GM19025 (cell line): ENCODE data around the gene PRDM5.

Experiments
- ATAC-seq: cut with Tn5 transposase; IDR thresholded peaks from one replicate; pipeline ENCODE4 v1.9.1; 2021; ENCODE audit warnings: mild to moderate bottlenecking, low read depth, moderate library complexity; ENCODE audit not compliant: unreplicated experiment

Gene PRDM5

DNA sequence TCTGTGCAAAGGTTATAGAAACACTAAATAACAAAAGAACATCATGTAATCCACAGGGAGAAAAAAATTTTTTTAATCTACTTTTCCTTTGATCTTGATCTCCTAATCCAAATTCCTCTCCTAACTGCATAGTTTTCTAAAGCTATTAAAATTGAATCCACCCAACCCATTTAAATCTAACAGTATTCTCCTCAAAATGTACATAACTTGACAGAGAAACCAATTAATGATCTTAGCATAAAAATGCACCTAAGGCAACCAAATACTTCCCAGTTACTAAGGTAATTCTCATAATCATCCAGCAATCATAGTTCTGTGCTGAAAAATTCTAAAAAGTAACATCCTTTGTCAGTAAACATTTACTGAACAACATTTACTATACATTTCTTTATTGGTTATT is 60.7 kb downstream of the PRDM5 start:
- no peak for ATAC-seq

DNA sequence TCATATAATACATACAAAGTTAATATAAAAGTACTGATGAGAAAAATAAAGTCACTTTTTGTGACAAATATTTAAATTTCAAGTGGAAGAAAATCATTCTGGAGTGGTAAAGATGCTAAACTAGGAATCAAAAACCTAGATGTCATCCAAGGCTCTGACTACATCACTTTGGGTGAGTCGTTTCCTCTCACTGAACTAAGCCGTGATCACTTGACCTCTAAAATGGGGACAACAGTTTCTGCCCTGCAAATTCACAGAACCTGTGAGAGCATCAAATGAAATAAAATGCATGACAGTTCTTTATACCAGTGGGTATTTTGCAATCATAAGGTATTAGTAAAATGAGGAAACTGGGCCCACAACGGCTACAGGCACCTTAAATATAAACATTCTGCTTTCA is 63.8 kb downstream of the PRDM5 start:
- ATAC-seq: no peak

DNA sequence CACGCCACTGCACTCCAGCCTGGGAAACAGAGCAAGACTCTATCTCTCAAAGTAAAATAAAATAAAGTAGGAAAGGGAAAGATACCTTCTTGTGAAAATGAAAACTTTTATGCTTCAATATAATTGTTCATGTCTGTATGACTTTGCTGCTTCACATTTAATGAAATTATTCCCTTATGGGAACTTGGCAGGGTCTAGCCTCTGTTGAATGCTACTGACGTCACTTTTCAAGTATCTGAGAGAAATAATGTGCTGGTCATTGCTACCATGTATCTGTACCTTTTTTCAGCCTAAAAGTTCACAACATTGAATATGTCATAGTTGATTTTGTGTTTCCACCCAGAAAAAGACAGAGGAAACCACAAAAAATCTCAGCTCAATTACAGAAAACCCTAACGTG is 65.2 kb downstream of the PRDM5 start:
- no peak for ATAC-seq

DNA sequence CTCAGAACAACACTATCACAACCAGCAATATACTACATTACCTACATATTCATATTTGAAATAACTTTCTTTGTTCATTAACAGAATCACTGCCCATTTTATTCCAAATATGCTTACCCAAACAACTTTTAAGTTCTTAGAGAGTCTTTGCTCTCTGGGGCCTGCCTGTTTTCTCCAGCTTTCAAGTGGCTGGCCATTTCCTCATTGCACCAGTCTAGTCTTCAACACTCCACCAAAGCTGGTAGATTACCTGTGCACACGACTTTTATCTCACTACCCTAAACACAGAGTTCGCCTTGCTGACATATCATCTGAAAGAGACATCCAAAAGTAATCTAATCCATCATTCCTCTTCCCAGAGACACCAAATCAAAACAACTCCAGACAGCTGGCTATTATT is 66.2 kb downstream of the PRDM5 start:
- ATAC-seq: no peak

DNA sequence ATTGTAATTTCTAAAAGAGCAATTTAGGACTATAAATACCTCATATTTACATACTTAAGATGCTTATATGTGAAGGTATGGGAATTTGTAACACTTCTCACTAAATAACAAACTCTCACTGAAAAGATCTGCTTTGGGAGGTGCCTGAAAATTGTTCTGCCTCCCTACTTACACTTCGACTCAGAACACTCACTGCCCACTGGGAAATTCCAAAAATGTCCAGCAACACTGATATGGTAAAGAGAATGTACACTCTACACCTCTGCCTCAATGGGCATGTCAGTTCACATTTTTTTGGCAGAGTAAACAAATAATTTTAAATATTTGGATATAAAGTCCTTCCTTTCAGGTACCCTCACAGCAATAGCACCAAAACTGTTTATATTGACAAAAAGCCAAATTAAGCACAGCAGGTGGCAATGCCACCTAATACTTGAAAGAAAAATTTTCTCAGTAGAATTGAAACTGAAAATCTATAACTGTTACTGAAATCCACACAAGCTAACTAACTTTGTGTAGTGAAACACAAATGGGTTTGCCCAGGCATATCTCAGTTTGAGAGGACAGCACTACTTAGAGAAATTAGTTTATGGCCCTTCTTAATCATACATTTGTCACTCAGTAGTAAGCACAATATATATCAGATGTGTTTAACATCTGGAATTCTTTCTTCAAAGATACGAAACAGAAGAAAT is 67.1 kb downstream of the PRDM5 start:
- ATAC-seq: peak; percentile 94

DNA sequence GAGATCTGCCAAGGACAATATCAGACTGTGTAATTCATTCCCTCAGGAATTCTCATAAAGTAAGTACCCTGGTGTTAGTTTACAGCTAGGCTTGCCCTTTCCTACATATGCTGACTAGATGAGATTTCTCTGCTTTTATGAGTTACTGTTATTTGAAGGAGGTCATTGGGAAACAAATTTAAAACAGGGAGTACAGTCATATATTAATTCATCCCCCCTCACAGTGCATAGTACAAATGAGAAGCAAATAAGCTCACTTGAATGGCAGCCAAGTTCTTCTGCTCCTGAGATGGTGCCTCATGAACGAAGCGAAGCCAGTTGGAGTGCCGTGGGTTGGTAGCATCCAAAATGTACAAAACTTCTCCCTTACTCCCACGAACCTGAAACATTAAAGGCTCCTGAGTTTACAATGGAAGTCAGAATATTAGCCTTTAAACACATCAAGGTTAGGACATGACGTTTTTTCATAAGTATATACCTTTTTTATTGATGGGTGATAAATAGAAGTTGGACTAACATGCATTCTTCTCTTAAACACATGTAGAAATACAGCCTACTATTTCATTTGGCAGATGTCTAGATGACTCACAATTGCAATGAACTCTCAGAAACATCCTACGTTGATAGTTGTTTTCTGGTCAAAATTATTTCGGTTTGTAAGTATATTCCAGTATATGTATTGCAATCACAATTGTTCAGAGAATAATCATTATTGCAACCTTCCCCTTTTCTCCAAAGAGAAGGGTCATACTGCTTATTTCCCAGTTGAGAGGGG is 69.2 kb downstream of the PRDM5 start:
- no peak for ATAC-seq

DNA sequence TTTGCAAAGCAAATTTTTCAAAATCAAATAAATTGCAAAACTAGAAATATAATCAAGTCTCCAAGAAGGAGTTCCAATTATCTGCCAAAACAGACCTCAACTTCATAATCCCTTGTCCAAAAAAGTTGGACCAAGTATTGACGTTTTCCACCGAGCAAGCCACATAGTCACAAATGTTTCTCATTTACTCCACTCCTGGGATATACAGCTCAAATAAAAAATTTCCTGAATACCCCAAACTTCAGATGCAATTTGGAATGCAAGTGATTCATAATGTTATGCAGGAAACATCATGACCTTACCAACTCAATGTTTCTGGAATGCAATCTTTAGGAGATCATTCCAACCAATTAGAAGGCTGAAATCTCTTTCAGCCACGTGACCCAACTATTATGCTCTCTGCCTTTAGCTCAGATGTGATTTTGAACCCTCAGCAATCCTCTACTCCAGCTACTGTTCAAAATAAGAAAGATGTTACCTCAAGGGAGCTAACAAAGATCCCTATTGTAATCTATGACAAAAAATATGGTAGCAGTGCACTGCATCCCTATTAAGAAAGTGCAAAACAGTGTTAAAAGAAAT is 72.4 kb downstream of the PRDM5 start:
- no peak for ATAC-seq

DNA sequence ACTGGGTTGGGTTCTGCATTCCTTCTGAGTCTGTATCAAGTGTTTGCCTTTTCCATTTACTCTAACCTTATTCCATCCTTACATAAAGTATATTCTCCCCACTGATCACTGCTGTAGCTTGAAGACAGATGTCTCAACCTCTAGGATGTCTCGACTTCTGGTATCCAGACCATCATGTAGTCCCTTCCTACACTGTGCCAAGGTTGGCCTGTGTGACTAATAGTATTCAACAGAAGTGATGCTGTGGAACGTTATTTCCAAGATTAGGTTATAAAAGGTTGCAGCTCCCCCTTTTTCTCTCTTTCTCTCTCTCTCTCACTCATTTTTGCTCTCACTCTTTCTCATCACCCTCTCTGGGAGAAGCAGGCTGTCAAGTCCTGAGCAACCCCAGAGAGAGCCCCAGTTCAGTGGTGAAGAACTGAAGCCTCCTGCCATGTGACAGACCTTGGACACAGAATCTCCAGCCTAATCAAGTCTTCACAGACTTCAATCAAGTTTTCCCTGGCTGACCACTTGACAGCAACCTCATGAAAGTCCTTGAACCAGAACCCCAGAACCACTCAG is 75.4 kb downstream of the PRDM5 start:
- ATAC-seq: no peak

DNA sequence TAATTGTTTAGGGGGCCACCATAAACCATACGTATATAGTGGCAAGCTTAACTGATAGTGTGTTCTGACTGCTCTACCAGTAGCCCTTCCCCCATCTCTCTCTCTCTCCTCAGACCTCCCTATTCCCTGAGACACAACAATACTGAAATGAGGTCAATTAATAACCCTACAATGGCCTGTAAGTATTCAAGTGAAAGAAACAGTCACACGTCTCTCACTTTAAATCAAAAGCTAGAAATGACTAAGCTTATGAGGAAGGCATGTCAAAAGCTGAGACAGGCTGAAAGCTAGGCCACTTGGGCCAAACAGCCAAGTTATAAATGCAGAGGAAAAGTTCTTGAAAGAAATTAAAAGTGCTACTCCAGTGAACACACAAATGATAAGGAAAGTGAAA is 78.0 kb downstream of the PRDM5 start:
- peak; percentile 90 for ATAC-seq

DNA sequence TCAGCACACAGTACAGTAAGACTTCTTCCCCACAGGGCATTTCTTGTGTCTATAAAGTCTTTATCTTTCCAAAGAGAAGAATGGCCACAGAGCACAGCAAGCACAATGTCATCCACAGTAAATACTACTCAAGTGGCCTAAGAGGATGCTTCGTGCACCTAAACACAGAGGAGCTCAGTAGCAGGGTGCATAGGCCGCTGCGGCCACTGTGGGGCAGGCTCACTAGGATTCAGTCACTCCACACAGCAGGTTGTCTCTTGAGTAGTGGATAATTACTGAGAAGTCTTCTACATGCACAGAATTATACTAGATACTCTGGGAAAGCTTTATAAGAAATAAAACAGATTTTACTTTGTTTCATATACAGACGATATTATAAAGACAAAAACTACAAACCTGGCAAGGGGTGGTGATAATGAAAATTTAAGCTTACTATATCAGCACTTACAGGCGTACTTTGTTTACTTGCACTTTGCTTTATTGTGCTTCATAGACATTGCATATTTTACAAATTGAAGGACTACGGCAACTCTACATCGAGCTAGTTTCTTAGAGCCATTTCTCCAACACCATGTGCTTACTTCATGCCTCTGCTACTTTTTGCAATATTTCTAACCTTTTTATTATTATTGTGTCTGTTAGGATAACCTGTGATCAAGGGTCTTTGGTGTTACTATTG is 78.5 kb downstream of the PRDM5 start:
- no peak for ATAC-seq

DNA sequence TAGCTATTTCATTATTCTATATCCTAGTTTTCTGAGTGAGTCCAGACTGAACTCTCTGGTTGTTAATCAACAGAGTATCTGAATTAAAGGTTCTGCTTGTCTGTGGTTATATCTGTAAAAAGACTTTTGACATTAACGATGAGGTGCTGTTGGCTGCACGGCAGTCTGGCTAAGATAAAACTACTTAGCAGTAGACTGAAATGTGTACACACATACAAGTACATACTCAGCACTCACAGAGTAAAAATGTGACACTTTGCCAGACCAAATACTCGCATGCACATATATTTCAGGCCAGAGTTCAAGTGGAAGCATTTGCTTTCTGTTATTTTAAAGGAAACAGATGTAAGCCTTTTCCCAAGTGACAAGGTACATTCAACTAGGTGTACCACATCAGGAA is 80.5 kb downstream of the PRDM5 start:
- no peak for ATAC-seq

DNA sequence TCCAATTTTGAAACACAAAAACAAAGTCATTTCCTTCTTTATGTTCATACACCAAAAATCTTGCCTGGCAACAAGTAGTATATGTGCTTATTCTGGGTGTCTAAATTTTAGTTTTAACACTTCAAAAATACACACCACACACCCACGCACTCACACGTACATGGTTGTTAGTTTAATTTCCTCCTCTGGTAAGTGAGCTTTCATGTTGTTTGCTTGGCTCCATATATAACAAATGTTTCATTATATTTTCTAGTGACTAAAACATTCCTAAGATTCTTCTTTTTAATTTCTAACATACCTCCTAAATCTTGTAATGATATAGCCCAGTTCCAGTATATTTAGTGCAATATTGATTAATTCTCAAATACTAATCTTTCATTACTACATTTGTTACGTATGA is 80.9 kb downstream of the PRDM5 start:
- ATAC-seq: no peak

DNA sequence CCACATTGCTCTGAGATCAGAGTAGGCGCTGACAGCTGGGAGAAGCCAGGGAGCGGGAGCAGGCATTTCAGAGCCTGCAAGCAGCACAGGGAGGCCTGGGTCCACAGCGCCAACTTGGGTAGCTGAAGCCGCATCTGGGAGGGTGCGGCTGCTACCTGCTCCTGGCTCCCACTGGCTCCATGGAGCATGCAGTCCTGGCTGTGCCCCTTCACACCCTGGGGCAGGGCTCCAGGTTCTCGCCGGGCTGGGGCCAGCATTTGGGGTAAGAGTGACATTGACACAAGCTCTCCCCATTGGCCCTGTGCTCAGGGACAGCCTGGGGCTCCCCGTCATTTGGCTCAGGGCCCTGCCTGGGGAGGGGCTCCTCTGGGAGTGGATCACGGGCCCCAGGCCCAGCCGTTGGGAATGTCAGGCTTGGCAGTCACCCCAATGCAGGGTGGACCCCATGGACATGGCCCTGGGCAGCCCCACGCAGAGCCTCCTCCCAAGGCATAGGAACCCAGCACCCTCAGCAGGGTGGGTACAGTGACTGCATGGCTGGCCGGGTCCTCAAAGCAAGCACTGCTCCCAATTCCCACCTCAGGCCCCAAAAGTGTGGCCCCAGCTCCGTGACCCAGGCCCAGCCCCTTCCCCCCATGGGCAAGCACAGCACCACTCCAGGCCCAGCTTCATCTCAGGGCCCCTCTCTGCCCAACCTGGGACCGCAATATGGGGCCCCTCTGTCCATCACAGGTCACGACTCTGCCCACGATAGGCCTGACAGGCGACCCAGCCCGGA is 82.4 kb downstream of the PRDM5 start:
- no peak for ATAC-seq

DNA sequence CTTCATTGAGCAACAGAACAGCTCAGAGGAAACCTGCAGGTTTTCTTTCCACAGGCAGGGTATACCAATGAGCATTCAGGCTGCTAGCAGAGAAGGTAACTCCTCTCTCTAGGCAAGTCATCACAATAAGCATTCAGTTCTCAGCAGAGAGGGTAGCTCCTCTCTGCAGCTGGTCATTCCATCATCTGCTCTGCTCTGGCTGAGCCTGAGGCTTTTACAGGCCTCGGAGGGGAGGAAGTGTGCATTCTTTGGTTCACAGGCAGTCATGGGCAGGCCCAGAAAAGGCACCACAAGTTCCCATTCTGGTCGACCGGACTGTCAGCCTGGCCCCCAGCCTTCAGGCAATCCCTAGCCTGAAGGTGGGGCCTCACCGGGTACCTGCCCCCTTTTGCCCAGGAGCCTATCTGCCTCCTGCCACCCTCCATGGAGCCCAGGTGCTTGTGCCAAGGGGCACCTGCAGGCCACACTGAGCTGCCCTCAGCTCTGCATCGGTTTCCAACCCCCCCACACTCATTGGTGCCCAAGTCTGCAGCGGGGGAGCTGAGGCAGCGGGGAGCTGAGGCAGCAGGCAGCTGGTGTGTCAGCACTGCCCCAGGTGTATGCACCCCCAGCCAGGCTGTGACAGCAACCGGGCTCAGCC is 83.1 kb downstream of the PRDM5 start:
- no peak for ATAC-seq

DNA sequence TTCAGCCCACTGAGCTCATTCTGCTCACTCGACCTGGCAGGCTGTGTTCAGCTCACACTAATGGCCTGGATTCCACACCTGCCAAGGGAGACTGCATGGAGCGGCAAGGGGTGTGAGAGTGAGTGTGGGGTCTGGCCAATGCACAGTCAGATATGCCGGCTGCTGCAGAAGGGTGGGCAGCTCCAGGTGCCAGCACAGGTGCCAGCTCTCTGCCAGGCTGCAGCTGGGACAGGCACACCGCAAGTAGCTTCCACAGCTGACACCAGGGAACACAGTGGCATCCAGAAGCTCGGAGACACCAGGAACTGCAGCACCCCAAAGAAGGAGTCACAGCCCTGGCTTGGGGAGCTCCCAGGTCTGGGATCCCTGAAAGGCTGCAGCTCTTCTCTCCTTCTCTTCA is 83.7 kb downstream of the PRDM5 start:
- ATAC-seq: no peak

DNA sequence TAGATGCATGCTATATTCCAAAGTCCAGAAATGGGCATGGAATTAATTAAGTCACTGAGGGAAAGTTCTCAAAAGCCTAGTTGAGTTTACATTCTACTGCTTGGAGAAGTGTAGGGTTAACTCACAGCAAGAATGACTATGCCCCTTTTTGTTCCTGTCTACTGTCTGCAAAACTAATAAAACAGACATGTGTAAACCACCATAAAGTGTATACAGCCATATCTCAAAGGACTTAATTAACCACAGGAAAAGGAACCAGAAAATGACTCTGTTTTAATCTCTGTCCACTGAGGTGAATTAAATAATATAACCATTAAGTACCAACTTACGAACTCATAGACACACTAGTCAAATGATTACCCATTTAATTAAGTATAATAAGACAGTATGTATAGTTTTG is 84.9 kb downstream of the PRDM5 start:
- ATAC-seq: no peak

DNA sequence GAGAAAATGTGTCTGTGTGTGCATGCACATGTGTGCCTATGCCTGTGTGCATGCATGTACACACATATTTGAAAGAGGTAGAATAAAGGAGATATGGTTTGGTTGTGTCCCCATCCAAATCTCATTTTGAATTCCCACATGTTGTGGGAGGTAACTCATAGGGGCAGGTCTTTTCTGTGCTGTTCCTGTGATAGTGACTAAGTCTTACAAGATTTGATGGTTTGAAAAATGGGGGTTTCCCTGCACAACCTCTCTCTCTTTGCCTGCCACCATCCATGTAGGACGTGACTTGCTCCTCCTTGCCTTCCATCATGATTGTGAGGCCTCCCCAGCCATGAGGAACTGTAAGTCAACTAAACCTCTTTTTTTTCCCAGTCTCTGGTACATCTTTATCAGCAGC is 87.2 kb downstream of the PRDM5 start:
- no peak for ATAC-seq

DNA sequence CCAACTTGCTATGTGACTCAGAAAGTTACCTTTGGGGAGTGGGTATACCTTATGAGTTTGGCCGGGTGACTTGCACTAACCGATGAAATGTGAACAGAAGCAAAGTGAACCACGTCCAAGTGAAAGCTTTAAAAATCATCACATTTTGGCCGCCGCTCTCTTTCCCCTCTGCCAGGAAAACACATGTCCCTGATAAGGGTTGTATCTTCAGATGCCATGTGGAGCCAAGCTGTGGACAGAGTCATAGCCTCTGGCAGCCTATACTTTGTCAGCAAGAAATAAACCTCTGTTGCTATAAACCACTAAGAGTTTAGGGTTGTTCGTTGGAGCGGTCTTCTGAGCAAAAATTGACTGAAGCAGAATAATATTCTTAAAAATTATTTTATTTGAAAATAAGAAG is 92.3 kb downstream of the PRDM5 start:
- ATAC-seq: no peak

DNA sequence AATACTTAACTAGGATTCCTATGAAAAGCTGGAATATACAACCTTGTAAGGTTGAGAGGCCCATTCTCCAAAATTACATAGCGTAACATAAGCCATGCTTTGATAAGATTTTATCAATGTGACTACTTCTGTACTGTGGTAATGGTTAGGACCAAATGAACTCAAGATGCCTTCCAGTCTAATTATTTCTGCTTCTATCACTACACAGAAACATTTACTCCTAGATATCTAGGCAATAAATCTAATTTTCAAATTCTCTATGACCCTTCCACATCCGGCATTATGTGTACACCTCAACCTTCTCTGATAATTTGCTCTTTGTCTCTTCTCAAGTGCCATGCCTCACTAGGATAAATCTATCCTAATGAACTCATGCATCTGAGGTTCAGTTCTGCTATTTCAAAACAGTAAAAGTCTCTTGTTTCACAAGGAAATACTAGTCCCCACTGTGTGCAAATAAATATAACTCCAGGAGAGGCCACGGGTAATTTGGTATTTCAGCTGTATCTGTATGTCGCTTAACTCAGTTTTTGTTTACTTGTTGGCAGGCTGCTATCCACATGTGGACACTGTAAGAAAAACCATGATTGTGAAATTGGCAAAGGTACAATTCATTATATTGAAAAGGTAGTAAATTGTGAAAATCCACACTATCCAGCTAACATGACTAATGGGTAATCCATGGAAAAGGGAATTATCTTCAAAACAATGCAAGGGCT is 93.3 kb downstream of the PRDM5 start:
- no peak for ATAC-seq
